ENCODE measurements around the gene KCTD17. TPM values are rescaled to one million over a fixed set of nuclear protein-coding genes. Genes with fewer than 3 reads are reported as not detected.

Gene KCTD17
- total RNA-seq, 2 experiments from 2014 or later: 32.2 to 40.3 TPM

DNA sequence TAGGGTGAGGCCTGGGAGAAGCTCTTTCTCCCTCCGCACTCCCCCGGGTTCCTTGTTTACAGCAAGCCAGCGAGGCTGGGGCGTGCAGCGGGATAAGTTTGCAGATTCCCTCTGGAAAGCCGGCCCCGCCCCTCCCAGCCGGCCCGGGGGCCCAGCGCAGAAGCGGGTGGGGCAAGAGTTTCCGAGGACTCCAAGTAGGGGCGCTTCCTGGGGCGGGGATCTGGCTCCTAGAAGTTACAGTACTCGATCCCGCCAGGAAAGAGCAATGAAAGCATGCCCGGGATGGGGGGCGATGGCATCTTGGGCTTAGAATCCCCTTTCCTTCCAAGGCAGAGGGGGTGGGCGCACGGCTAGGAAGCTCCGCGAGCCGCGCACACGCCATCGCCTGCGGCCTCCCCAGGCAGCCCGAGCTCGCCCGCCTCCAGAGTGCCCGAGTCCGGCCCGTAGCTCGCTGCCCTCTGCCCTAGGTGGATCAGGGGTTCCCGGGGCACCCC, 32.7 kb upstream of the KCTD17 start:
- CTCF ChIA-PET: interaction anchor here (0.7 to 2.3 kb wide), 5 partner anchors 20 to 181 kb away, joined by 3 to 8 read pairs (median 3); no protein-coding TSS in a partner anchor

DNA sequence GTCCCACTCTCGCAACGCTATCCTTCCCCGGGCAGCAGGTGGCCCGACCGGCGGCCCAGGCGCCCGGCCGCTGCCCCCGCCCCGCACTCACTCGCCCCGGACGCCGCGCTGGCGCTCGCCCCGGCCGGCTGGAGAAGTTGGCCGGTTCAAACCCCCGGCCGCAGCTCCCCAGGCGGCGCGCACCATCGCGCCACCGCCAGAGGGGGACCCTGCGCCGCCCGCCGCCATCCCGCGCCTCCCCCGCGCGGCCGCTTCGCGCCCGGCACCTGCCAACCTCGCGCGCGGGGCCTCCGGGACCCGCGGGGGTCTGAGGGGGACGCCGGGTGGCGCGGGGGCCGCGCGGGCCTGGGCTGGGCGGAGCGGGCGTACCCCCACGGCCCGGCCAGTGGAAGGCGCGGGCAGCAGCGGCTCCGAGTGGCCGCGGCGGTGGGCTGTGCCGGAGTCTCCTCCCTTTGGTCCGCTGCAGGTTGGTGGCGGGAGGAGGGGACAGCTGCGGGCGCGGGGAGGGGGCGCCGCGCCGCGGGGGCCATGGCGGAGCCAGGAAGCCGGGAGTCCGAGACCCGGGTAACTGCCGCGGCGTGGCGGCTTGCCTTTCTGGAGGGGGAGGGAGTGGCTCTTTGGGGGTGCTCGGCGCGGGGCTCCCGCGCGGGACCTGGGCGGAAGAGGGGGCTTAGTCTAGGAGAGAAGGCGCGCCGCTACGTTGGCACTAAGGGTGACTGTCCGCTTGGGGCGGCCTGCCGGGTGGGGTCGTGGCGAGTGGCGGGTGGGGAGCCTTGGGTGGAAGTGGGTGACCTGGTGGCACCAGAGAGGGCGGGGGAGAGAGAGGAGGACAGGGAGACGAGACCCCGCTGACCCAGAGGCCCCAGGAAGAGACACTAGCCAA, 32.0 kb upstream of the KCTD17 start, which contains the start of the genes MPST and TST:
TSS of gene MPST (plus strand) at position 434 of the 883 bp plus-strand sequence. CDS start at position 529, 95 bp downstream.
TSS of gene TST (minus strand) at position 139 of the 883 bp plus-strand sequence. CDS start 715 bp downstream, outside the sequence.
- CTCF ChIA-PET: interaction anchor here (0.7 to 4.2 kb wide), 8 partner anchors 20 to 180 kb away, joined by 3 to 16 read pairs (median 4); no protein-coding TSS in a partner anchor

More for the DNA sequence above, 32.7 kb upstream of the KCTD17 start:
- POLR2A ChIA-PET: interaction anchor here (0.7 to 1.0 kb wide), 2 partner anchors 41 to 467 kb away, joined by 3 read pairs; no protein-coding TSS in a partner anchor

DNA sequence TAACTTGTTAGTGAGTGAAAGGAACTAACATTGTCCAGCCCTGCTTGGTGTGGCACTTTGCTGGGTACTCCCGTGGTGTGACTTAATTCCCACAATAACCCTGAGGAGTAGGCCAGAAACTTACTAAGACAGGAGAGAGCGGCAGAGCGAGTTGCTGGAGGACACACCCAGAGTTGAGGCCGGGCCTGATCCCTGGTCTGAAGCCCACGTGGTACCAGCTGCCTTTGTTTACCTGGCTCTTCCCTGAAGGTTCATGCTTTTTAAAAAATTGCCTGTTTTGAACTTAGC, 31.4 kb upstream of the KCTD17 start:
- ChIA-PET CTCF (interaction anchor here (0.9 to 4.2 kb wide), 4 partner anchors 21 to 179 kb away, joined by 3 to 16 read pairs (median 6); no protein-coding TSS in a partner anchor), POLR2A (no interaction called here)

More for the DNA sequence above, 32.0 kb upstream of the KCTD17 start, which contains the start of the genes MPST and TST:
- POLR2A ChIA-PET: interaction anchor here (0.7 to 1.0 kb wide), 2 partner anchors 42 to 466 kb away, joined by 3 read pairs; no protein-coding TSS in a partner anchor

DNA sequence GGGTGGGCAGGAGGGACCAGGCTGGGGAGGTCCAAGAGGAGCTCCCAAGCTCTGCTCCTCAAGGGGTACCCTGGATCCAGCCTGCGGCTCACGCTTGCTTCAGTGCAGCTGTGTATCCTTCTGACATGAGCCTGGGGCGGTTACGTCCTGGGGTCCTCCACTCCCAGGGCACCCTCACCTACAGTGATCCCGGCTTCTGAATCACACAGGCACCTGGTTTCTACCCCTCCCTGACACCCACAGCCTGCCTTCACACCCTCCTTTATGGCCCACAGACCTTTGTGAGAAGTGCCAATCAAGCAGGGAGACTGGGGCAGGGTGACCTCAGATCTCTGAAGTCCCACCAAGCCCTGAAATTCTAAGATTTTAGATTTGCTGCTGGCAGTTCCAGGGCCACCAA, 30.5 kb upstream of the KCTD17 start:
- CTCF ChIA-PET: interaction anchor here (0.6 to 4.2 kb wide), 9 partner anchors 8 to 649 kb away, joined by 3 to 16 read pairs (median 3); no protein-coding TSS in a partner anchor
- POLR2A ChIA-PET: no interaction called here

DNA sequence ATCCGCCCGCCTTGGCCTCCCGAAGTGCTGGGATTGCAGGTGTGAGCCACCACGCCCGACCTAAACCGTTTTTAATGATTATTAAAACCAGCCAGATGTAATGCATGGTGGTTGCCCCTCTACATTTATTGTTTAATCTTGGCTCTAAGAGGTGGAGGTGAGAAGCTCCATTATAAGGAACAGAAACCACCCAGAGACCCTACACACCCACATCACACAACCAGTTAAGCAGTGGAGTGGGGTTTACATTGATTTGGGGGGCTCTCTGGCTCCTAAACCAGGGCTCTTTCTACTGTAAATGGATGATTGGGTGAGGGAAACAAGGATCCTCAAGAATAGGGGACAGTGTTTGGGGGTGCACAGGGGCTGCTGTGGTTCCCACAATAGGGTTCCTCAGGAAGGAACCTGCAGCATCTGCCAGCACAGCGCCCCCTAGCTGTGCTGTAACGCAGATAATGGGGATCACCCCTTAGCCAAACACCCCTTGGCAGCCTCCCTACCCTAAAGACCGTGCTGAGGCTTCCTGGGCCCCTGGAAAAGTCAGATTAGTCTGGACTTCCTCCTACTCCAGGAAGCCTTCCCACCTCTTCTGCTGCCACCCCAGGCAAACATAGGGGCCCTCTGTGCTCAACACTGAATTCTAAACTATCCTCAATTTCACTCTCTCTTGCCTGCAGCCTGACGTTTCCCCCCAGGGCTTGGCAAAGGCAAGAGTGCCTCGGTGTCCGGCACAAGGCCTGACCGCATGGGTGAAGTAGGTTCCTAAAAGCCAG, 29.6 kb upstream of the KCTD17 start:
- CTCF ChIA-PET: interaction anchor here (0.6 to 4.2 kb wide), 12 partner anchors 8 to 648 kb away, joined by 3 to 16 read pairs (median 3); no protein-coding TSS in a partner anchor
- POLR2A ChIA-PET: no interaction called here

DNA sequence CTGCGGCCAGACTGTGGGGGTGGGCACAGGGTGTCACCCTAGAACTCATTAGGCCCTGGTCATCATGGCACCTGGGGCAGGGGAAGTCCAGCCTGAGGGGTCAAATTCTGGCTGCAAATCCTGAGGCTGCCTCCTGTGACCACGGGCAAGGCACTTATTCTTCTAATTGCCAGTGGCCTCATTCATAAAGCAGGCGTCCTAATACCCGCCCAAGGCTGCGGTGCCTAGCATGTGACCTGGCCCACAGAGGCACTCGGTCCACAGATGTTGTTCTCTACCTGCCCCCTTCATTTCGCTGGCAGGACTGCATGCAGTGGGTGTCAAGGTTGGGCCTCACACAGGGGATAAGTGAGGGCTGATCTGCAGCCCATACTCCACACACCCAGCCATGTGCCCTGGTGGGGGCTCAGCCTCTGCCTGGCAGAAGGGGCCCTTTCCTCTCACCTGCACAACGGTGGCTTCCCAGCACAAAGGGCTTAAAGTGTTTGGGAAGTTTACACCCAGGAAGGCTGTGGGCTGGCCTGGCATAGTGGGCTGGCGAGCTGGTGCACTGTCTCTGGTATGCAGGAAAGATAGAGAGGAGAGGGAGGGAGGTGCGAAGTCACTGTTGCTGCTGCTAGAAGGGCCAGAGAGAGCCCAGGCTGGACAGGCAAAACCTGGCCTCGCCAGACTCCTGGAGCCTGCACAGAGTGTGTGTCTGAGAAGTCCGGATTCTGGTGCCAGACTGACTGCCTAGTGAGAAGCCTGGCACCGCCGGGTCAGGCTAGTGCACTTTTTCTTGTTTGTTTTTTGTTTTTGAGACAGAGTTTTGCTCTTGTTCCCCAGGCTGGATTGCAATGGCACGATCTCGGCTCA, 28.8 kb upstream of the KCTD17 start:
- POLR2A ChIA-PET: no interaction called here
- CTCF ChIA-PET: interaction anchor here (0.6 to 4.2 kb wide), 4 partner anchors 21 to 268 kb away, joined by 3 to 16 read pairs (median 4); no protein-coding TSS in a partner anchor

DNA sequence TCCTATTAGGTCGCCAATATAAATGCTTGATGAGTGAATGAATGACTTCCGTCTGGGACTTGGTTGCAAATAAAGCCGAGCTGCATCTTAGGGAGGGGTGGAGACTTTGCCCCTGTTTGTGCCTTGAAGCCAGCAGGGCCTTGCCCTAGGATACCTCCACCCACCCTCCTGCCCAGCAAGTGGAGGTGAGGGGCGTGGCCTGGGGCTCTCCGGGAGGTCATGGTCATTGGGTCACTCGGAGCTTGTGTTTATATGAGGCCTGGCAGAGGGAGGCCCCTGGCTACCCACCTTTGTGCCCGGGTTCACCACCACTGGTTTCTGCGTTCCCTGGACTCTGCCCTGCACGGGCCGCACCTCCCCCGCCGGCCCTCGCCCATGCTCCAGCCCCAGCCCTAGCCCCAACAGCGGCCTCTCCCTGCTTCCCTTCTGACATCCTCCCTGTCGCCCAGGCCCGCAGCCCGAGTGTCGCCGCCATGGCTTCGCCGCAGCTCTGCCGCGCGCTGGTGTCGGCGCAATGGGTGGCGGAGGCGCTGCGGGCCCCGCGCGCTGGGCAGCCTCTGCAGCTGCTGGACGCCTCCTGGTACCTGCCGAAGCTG, 27.7 kb upstream of the KCTD17 start:
- ChIA-PET POLR2A (no interaction called here), CTCF (interaction anchor here (1.5 to 4.2 kb wide), 2 partner anchors 20 to 171 kb away, joined by 5 to 16 read pairs; no protein-coding TSS in a partner anchor)

DNA sequence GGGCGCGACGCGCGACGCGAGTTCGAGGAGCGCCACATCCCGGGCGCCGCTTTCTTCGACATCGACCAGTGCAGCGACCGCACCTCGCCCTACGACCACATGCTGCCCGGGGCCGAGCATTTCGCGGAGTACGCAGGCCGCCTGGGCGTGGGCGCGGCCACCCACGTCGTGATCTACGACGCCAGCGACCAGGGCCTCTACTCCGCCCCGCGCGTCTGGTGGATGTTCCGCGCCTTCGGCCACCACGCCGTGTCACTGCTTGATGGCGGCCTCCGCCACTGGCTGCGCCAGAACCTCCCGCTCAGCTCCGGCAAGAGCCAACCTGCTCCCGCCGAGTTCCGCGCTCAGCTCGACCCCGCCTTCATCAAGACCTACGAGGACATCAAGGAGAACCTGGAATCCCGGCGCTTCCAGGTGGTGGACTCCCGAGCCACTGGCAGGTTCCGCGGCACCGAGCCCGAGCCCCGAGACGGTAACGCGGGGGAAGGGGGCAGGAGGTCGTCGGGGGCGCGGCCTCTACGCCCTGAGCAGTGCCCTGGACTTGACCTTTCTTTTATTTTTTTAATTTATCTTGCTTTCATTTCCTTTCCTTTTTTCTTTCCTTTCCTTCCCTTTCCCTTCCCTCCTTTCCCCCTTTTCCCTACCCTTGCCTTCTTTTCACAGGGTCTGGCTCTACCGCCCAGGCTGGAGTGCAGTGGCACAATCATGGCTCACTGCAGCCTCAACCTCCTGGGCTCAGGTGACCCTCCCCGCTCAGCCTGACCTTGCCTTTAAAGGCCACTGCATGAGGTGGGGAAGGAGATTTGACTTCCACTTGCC, 27.0 kb upstream of the KCTD17 start:
- POLR2A ChIA-PET: no interaction called here

DNA sequence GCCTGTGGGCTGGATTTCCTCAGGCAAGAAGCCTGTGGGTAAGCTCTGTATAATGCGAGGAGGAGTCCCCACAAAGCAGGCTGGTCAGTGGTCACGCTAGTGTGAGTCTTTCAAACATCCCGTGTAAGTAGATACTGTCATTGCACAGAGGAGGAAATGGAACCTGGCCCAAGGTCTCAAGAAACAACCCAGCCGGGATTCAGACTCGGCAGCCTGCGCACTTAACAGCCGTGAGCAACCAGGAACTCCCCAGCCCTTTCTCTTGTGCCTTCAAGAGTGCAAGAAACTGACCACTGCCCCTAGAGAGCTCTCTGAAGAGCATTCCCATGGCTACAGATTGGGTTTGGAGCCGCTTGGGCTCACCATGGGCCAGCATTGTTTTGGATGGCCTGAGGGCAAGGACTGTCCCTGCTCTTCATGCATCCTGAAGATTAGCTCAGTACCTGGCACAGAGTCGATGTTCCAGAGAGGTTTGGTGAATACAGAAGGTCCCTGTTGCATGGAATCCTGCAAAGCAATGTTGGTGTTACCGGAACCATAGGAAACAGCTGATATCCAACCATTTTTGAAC, 26.0 kb upstream of the KCTD17 start:
- POLR2A ChIA-PET: no interaction called here

More for the DNA sequence above, 27.0 kb upstream of the KCTD17 start:
- CTCF ChIA-PET: interaction anchor here (1.5 to 5.9 kb wide), 2 partner anchors 20 to 171 kb away, joined by 5 to 24 read pairs; no protein-coding TSS in a partner anchor

DNA sequence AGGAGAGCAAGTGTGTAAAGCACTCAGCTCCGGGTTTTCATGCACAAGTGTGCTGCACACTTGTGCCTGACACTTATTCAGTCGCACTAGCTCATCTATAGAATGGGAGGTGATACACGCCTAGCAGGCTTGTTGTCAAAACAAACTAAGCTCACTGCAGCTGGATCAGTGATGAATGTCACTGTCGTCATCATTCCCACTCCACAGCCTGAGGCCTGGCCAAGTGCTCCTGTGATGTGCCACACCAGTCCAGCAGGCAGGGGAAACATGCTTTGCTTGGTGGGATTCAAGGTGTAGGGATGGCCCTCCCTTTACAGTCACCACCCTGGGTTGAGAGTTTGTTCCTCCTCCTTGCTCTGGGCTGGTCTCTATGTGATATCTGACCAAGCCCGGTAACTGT, 25.2 kb upstream of the KCTD17 start:
- CTCF ChIA-PET: interaction anchor here (1.1 to 5.9 kb wide), 2 partner anchors 19 to 269 kb away, joined by 3 to 24 read pairs; no protein-coding TSS in a partner anchor

More for the DNA sequence above, 26.0 kb upstream of the KCTD17 start:
- CTCF ChIA-PET: interaction anchor here (1.0 to 5.9 kb wide), 4 partner anchors 9 to 268 kb away, joined by 3 to 24 read pairs (median 4); no protein-coding TSS in a partner anchor

DNA sequence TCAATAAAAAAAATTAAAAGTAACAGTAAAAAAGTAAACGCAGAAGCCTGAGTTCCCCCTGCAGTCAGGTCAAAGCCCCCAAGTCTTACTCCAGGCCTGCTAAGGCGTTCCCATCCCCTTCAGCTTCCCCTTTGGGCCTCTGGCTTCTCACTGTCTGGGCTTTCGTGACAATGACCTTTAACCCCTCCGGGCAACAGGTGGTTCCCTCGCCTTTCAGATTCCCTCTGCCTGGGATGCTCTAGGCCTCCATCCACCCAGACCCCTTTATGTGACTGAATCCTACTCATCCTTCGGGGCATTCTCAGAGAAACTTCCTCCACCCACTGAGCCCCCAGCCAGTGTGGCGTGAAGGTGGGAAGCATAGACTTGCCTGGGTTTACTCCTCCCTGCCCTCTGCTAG, 24.0 kb upstream of the KCTD17 start:
- ChIA-PET CTCF (interaction anchor here (5.9 kb wide), 1 partner anchor 17 kb away, joined by 24 read pairs; no protein-coding TSS in a partner anchor), POLR2A (no interaction called here)

More for the DNA sequence above, 25.2 kb upstream of the KCTD17 start:
- POLR2A ChIA-PET: no interaction called here

DNA sequence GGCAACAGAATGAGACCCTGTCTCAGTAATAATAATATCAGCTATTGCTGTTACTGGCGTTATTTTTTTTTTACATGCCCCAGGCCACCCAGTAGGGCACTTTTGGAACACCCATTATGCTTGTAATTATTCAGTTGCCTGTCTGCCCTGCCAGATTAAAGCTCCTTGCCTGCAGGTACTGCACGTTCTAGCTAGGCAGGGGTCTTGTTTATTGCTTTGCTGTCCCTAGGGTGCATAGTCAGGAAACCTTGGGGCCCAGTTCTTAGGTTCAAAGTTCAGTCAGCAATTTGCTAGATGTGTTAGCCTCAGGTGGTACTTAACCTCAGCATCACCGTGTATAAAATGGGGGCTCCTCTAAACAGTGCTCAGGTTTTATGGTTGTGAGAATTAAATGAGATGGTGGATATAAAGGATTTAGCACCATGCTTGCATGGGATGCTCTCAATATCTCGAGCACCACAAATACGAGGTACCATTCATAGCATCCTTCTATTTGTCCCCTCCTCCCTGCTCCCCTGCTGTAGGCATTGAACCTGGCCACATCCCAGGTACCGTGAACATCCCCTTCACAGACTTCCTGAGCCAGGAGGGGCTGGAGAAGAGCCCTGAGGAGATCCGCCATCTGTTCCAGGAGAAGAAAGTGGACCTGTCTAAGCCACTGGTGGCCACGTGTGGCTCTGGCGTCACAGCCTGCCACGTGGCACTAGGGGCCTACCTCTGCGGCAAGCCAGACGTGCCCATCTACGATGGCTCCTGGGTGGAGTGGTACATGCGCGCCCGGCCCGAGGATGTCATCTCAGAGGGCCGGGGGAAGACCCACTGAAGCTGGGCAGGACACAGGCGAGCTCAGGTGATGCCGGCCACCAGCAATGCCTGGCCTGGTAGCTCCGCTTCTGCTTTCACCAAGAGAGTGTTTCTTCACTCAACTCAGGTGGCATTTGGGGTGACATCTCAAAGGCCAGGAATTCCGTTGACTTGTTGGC, 22.6 kb upstream of the KCTD17 start:
- POLR2A ChIA-PET: no interaction called here
- CTCF ChIA-PET: interaction anchor here (5.9 kb wide), 1 partner anchor 16 kb away, joined by 24 read pairs; no protein-coding TSS in a partner anchor

DNA sequence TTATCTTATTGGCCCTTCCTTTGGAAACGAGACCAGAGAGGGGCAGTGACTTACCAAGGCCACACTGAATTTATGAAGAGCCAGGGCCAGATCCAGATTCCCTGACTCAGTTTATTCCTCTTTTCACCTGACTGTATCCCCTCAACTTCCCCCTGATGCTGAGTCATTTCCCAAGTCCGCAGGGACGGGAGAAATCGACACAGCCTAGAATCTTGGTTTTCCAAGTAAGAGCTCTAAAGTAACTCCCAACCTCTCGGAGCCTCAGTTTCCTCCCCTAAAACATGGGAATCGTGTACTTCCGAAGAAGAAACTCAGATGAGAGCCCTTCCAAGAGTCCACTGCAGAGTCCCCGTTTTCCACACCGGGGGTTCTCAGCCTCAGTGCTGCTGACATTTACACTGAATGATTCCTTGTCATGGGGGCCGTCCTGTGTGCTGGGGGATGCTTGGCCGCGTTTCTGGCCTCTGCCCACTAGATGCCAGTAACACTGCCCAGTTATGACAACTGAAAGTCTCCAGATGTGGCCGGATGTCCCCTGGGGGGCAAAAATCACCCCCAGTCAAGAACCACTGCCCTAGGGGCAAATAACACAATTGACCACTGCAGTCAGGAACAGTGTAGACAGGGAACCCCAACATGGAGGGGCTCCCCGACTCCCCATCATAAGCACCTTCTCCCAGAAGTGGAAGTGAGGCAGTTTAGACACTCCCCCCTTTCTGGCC, 20.8 kb upstream of the KCTD17 start:
- CTCF ChIA-PET: interaction anchor here (5.9 kb wide), 1 partner anchor 14 kb away, joined by 24 read pairs; no protein-coding TSS in a partner anchor

DNA sequence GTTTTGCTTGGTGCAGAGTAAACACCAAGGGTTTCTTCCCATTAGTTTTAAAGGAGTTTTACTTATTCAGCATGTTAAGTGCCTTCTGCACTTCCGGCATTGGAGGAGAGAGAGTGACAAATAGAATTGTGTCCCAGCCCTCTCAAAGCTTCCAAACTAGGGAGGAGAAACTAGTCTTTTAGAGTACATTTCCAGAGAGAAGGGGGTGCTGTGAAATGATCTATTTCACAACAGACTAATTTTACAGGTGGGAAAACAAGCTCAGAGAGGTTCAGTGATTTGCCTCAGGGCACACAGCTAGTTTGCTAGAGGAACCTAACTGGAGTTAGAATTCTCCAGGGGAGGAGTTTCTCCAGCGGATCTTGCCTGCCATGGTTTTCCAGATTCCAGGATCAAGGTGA, 19.4 kb upstream of the KCTD17 start:
- ChIA-PET POLR2A (interaction anchor here (0.5 kb wide), 1 partner anchor 13 kb away, joined by 6 read pairs; no protein-coding TSS in a partner anchor), CTCF (interaction anchor here (1.3 kb wide), 1 partner anchor 11 kb away, joined by 3 read pairs; no protein-coding TSS in a partner anchor)

More for the DNA sequence above, 20.8 kb upstream of the KCTD17 start:
- POLR2A ChIA-PET: no interaction called here
